Skeletal muscle tissue (tissue), 4 donors: Measurements from ENCODE around the gene ZNF469. TPM values are rescaled to one million over a fixed set of nuclear protein-coding genes. Genes with fewer than 3 reads are reported as not detected.

Experiments used
- H3K27ac ChIP-seq: one replicate; pipeline ENCODE4 v1.7.0; 2013; ENCODE audit warnings: mild to moderate bottlenecking, low read depth, low read length, inconsistent platforms
- H3K27me3 ChIP-seq, 3 donors: one replicate each; pipeline ENCODE4 v1.7.0; 2013; ENCODE audit warnings: low read length in 3 of 3; ENCODE audit not compliant: control insufficient read depth in 3 of 3, insufficient read depth in 3 of 3
- H3K36me3 ChIP-seq, 3 donors: one replicate each; pipeline ENCODE4 v1.7.0; 2013; ENCODE audit warnings: low read length in 3 of 3; ENCODE audit not compliant: control insufficient read depth in 3 of 3, insufficient read depth in 3 of 3
- H3K4me1 ChIP-seq, 3 donors: one replicate each; pipeline ENCODE4 v1.7.0; 2013; ENCODE audit warnings: low read length in 3 of 3, mild to moderate bottlenecking in 3 of 3; ENCODE audit not compliant: control insufficient read depth in 3 of 3, insufficient read depth in 3 of 3
- H3K4me3 ChIP-seq, 3 donors: one replicate each; pipeline ENCODE4 v1.7.0; 2013; ENCODE audit warnings: low read length in 3 of 3
- H3K9ac ChIP-seq, 3 donors: one replicate each; pipeline ENCODE4 v1.7.0; 2013; ENCODE audit warnings: low read length in 3 of 3, mild to moderate bottlenecking in 3 of 3, moderate library complexity in 2 of 3, low read depth in 1 of 3
- H3K9me3 ChIP-seq, 3 donors: one replicate each; pipeline ENCODE4 v1.7.0; 2013; ENCODE audit warnings: low read length in 3 of 3; ENCODE audit not compliant: control insufficient read depth in 3 of 3
- total RNA-seq: library from RNA; depleted of rRNA; stranded (reverse); fragments of >200 nt; gene quantifications from one replicate; pipeline ENCODE4 v1.2.3, GENCODE V29; 2014
- donor health status: Osteomylitis.

ZNF469 gene
- total RNA-seq: 3.7 TPM

- Histone ChIP-seq H3K4me1 (peaks cover 12 to 28% (median 20%) of the 10 kb centered on the region in 3 donors), H3K9ac (peak within 1 kb of the TSS in 1 of 3 donors; percentile 72), H3K4me3 (peak within 1 kb of the TSS in 2 of 3 donors; percentile 39 to 66), H3K27ac (peak within 1 kb of the TSS; percentile 45), H3K27me3 (peaks cover 3 to 17% (median 4%) of the 10 kb centered on the region in 3 donors), H3K36me3 (no peaks in the 10 kb centered on the region), H3K9me3 (no peaks in the 10 kb centered on the region)
These were observed at the start of gene ZNF469 for GRCh38 chr16:88382491-88383400. TSS of gene ZNF469 (plus strand) at chr16:88382959. CDS start at chr16:88427471, 44,512 bp downstream.

GRCh38 chr16:88333848-88334777 is 48.6 kb upstream of the ZNF469 start:
- Histone ChIP-seq H3K27ac (no peak overlapping the region), H3K4me3 (no peak overlapping the region), H3K9ac (no peak overlapping the region), H3K4me1 (peaks cover 13 to 14% (median 14%) of the 10 kb centered on the region in 3 donors), H3K27me3 (peaks cover 23 to 40% (median 30%) of the 10 kb centered on the region in 3 donors), H3K36me3 (no peaks in the 10 kb centered on the region), H3K9me3 (no peaks in the 10 kb centered on the region)

- peaks cover 13 to 14% (median 14%) of the 10 kb centered on the region in 3 donors for H3K4me1 ChIP-seq
- H3K9me3 ChIP-seq: no peaks in the 10 kb centered on the region
- no peak overlapping the region for H3K27ac ChIP-seq
- no peak overlapping the region for H3K4me3 ChIP-seq
- no peaks in the 10 kb centered on the region for H3K36me3 ChIP-seq
- H3K27me3 ChIP-seq: peaks cover 23 to 44% (median 30%) of the 10 kb centered on the region in 3 donors
- no peak overlapping the region for H3K9ac ChIP-seq
These were observed 47.7 kb upstream of the ZNF469 start for GRCh38 chr16:88334778-88335720.

- Histone ChIP-seq H3K27ac (no peak overlapping the region), H3K4me3 (no peak overlapping the region), H3K36me3 (no peaks in the 10 kb centered on the region), H3K4me1 (peaks cover 11 to 14% (median 11%) of the 10 kb centered on the region in 3 donors), H3K9ac (no peak overlapping the region), H3K27me3 (peaks cover 23 to 47% (median 30%) of the 10 kb centered on the region in 3 donors), H3K9me3 (no peaks in the 10 kb centered on the region)
These were observed 45.7 kb upstream of the ZNF469 start for GRCh38 chr16:88337021-88337420.

- H3K4me3 ChIP-seq: no peak overlapping the region
- peaks cover 26 to 47% (median 30%) of the 10 kb centered on the region in 3 donors for H3K27me3 ChIP-seq
- no peaks in the 10 kb centered on the region for H3K9me3 ChIP-seq
- peaks cover 6 to 9% (median 6%) of the 10 kb centered on the region in 3 donors for H3K4me1 ChIP-seq
- H3K27ac ChIP-seq: no peak overlapping the region
- H3K9ac ChIP-seq: no peak overlapping the region
- no peaks in the 10 kb centered on the region for H3K36me3 ChIP-seq
These were observed 45.2 kb upstream of the ZNF469 start for GRCh38 chr16:88337538-88337937.

- Histone ChIP-seq H3K9ac (no peak overlapping the region), H3K27me3 (peaks cover 30 to 47% (median 30%) of the 10 kb centered on the region in 3 donors), H3K36me3 (no peaks in the 10 kb centered on the region), H3K9me3 (peaks cover 0 to 2% (median 0%) of the 10 kb centered on the region in 3 donors), H3K4me3 (no peak overlapping the region), H3K4me1 (peaks cover 0 to 3% (median under 1%) of the 10 kb centered on the region in 3 donors), H3K27ac (no peak overlapping the region)
These were observed 44.6 kb upstream of the ZNF469 start for GRCh38 chr16:88338111-88338510.

GRCh38 chr16:88338896-88339295 is 43.9 kb upstream of the ZNF469 start:
- no peak overlapping the region for H3K4me3 ChIP-seq
- H3K9me3 ChIP-seq: peaks cover 0 to 3% (median 0%) of the 10 kb centered on the region in 3 donors
- no peaks in the 10 kb centered on the region for H3K4me1 ChIP-seq
- no peaks in the 10 kb centered on the region for H3K36me3 ChIP-seq
- no peak overlapping the region for H3K9ac ChIP-seq
- H3K27ac ChIP-seq: no peak overlapping the region
- H3K27me3 ChIP-seq: peaks cover 27 to 47% (median 30%) of the 10 kb centered on the region in 3 donors

- Histone ChIP-seq H3K9me3 (peaks cover 0 to 3% (median 0%) of the 10 kb centered on the region in 3 donors), H3K4me1 (no peaks in the 10 kb centered on the region), H3K9ac (no peak overlapping the region), H3K27ac (no peak overlapping the region), H3K36me3 (no peaks in the 10 kb centered on the region), H3K4me3 (no peak overlapping the region), H3K27me3 (peaks cover 15 to 37% (median 20%) of the 10 kb centered on the region in 3 donors)
These were observed 42.6 kb upstream of the ZNF469 start for GRCh38 chr16:88339930-88340754.
